Natural killer cell (primary cell): ENCODE data around the gene TNFSF13B. TPM values are rescaled to one million over a fixed set of nuclear protein-coding genes. Genes with fewer than 3 reads are reported as not detected.
"Not testable (repeated sequence)": the region's sequence is repeated elsewhere in the genome, so short reads cannot be mapped to it uniquely, and the experiment has no call there.

Experiments used
- ATAC-seq, 3 donors: fragments of 150-1000 bp in 2 of 3; fragments of 200-7000 bp in 1 of 3; cut with Tn5 transposase; 1 replicate in 1 of 3; 2 replicates in 2 of 3; pipeline ENCODE4 v1.10.0; 2021; ENCODE audit warnings: mild to moderate bottlenecking in 2 of 3, moderate library complexity in 2 of 3
- DNase-seq, 2 donors: peaks; one replicate each; pipeline versions ENCODE4 v3.0.0 to v3.0.0-alpha.2; 2013 to 2021; ENCODE audit warnings: mixed read lengths in 1 of 2
- H3K27ac ChIP-seq: one replicate; pipeline ENCODE4 v1.5.1; 2013; ENCODE audit warnings: mild to moderate bottlenecking, low read length
- H3K27me3 ChIP-seq: one replicate; pipeline ENCODE4 v1.6.1; 2013; ENCODE audit warnings: low read length; ENCODE audit not compliant: control insufficient read depth, insufficient read depth
- H3K36me3 ChIP-seq: one replicate; pipeline ENCODE4 v1.6.1; 2013; ENCODE audit warnings: low read length; ENCODE audit not compliant: control insufficient read depth, insufficient read depth
- H3K4me1 ChIP-seq: one replicate; pipeline ENCODE4 v1.6.1; 2013; ENCODE audit warnings: low read length; ENCODE audit not compliant: control insufficient read depth, insufficient read depth
- H3K4me3 ChIP-seq: one replicate; pipeline ENCODE4 v1.5.1; 2013; ENCODE audit warnings: low read length
- H3K9me3 ChIP-seq: one replicate; pipeline ENCODE4 v1.6.1; 2013; ENCODE audit warnings: low read length; ENCODE audit not compliant: control insufficient read depth, insufficient read depth
- H3K27ac Mint-ChIP-seq, 2 donors: one replicate each; pipeline ENCODE4 v1.8.0; 2022; ENCODE audit warnings: mild to moderate bottlenecking in 2 of 2, mixed read lengths in 2 of 2, moderate library complexity in 1 of 2
- H3K27me3 Mint-ChIP-seq, 2 donors: one replicate each; pipeline ENCODE4 v1.8.0; 2022; ENCODE audit warnings: low read depth in 2 of 2, mixed read lengths in 2 of 2
- H3K36me3 Mint-ChIP-seq: one replicate; pipeline ENCODE4 v1.8.0; 2022; ENCODE audit warnings: mixed read lengths
- H3K4me1 Mint-ChIP-seq, 2 donors: one replicate each; pipeline ENCODE4 v1.8.0; 2022; ENCODE audit warnings: mixed read lengths in 2 of 2
- H3K4me3 Mint-ChIP-seq: one replicate; pipeline ENCODE4 v1.8.0; 2022; ENCODE audit warnings: mild to moderate bottlenecking, moderate library complexity, mixed read lengths
- H3K9me3 Mint-ChIP-seq, 2 donors: one replicate each; pipeline ENCODE4 v1.8.0; 2022; ENCODE audit warnings: mixed read lengths in 2 of 2
- CTCF ChIP-seq: fragments of 200-600 bp; IDR thresholded peaks from one replicate; pipeline ENCODE4 v1.8.0; 2022; ENCODE audit warnings: antibody characterized with exemption
- WGBS: methylation state at CpG from one replicate; pipeline ENCODE4 v1.1.7; 2013; ENCODE audit warnings: missing lambda C conversion rate; ENCODE audit not compliant: insufficient coverage; 5-methylcytosine and 5-hydroxymethylcytosine counted together
- intact Hi-C: fragments of 100-400 bp; cut with micrococcal nuclease; formaldehyde crosslinking; loops from one replicate; pipeline ENCODE4 v1.14.2; 2022
- total RNA-seq, 4 donors: library from RNA; stranded (reverse); fragments of 120-200 nt in 1 of 4; gene quantifications; one replicate each; pipeline versions ENCODE4 v1.2.3 to v1.2.4, GENCODE V29; 2013 to 2022

The TNFSF13B gene
- total RNA-seq, 3 donors from 2014 or later (not counting 1 experiment from before 2014, with no cell fraction given), result 4.0 to 9.5 (median 6.3) TPM

- H3K36me3 ChIP-seq, result no peaks in the 10 kb centered on the region
- H3K27ac ChIP-seq, result peak overlapping the region; percentile 1
- no peaks in the 10 kb centered on the region for H3K9me3 ChIP-seq
- peak in 1 of 2 donors; percentile 3 for DNase-seq
- no peak overlapping the region for H3K4me3 ChIP-seq
- WGBS, result 26% methylated on average over 8 of the region's 10 CpGs
- H3K4me1 ChIP-seq, result peaks cover 16% of the 10 kb centered on the region
- intact Hi-C loops, result no loop called here
- no peaks in the 10 kb centered on the region for H3K27me3 Mint-ChIP-seq
- no peaks in the 10 kb centered on the region for H3K27me3 ChIP-seq
- peak overlapping the region; percentile 47 for H3K4me3 Mint-ChIP-seq
- H3K27ac Mint-ChIP-seq, result peak overlapping the region; percentile 84 to 93
- no peaks in the 10 kb centered on the region for H3K9me3 Mint-ChIP-seq
- H3K4me1 Mint-ChIP-seq, result peaks cover 33 to 36% of the 10 kb centered on the region in 2 donors
- ATAC-seq, result no peak
- no peak for TF ChIP-seq CTCF
- H3K36me3 Mint-ChIP-seq, result no peaks in the 10 kb centered on the region
Measured at GRCh38 chr13:108266321-108266990, 3.1 kb upstream of the TNFSF13B start.

GRCh38 chr13:108267347-108267746 is 2.2 kb upstream of the TNFSF13B start:
- Histone ChIP-seq H3K27ac (peak overlapping the region; percentile 1), H3K4me3 (no peak overlapping the region), H3K36me3 (no peaks in the 10 kb centered on the region), H3K9me3 (no peaks in the 10 kb centered on the region), H3K27me3 (no peaks in the 10 kb centered on the region), H3K4me1 (peaks cover 16% of the 10 kb centered on the region)
- no peak for ATAC-seq
- H3K27ac Mint-ChIP-seq, result peak overlapping the region; percentile 84 to 93
- H3K27me3 Mint-ChIP-seq, result no peaks in the 10 kb centered on the region
- DNase-seq, result no peak
- WGBS, result 60% methylated on average over 3 of the region's 4 CpGs
- TF ChIP-seq CTCF, result no peak
- no peak overlapping the region for H3K4me3 Mint-ChIP-seq
- H3K36me3 Mint-ChIP-seq, result no peaks in the 10 kb centered on the region
- peaks cover 33 to 36% of the 10 kb centered on the region in 2 donors for H3K4me1 Mint-ChIP-seq
- H3K9me3 Mint-ChIP-seq, result no peaks in the 10 kb centered on the region
- intact Hi-C loops, result no loop called here

GRCh38 chr13:108267855-108268254 is 1.7 kb upstream of the TNFSF13B start:
- intact Hi-C loops, H3K4me3 Mint-ChIP-seq, H3K27me3 Mint-ChIP-seq, H3K9me3 Mint-ChIP-seq, H3K36me3 Mint-ChIP-seq, DNase-seq, ATAC-seq, H3K27ac ChIP-seq, H3K4me3 ChIP-seq, H3K36me3 ChIP-seq, H3K9me3 ChIP-seq, H3K27me3 ChIP-seq: not testable (repeated sequence)
- WGBS, result 100% methylated on average over 1 of the region's 3 CpGs
- peak overlapping the region; percentile 85 to 93 for H3K27ac Mint-ChIP-seq
- peaks cover 16% of the 10 kb centered on the region for H3K4me1 ChIP-seq
- H3K4me1 Mint-ChIP-seq, result peaks cover 33 to 36% of the 10 kb centered on the region in 2 donors

GRCh38 chr13:108268466-108269112 is 929 bp upstream of the TNFSF13B start:
- Mint-ChIP-seq H3K27ac (peak overlapping the region; percentile 85 to 93), H3K9me3 (no peaks in the 10 kb centered on the region), H3K4me1 (peaks cover 33 to 36% of the 10 kb centered on the region in 2 donors), H3K36me3 (no peaks in the 10 kb centered on the region), H3K4me3 (peak overlapping the region; percentile 9), H3K27me3 (no peaks in the 10 kb centered on the region)
- intact Hi-C loops, result no loop called here
- DNase-seq (peak in 1 of 2 donors; percentile 20), ATAC-seq (no peak)
- H3K4me3 ChIP-seq, result no peak overlapping the region
- whole genome bisulfite sequencing, result 90% methylated on average over 3 of the region's 4 CpGs
- no peaks in the 10 kb centered on the region for H3K36me3 ChIP-seq
- H3K27ac ChIP-seq, result peak overlapping the region; percentile 83
- TF ChIP-seq CTCF, result no peak
- H3K4me1 ChIP-seq, result peaks cover 16% of the 10 kb centered on the region
- no peaks in the 10 kb centered on the region for H3K27me3 ChIP-seq
- H3K9me3 ChIP-seq, result no peaks in the 10 kb centered on the region
